Ovary (tissue), 3 donors: ENCODE data around the gene TIFAB.

Source experiments
- CTCF ChIP-seq, 3 donors: fragments of 450-650 bp in 2 of 3; fragments of 200-600 bp in 1 of 3; IDR thresholded peaks; one replicate each; pipeline versions ENCODE4 v1.5.1 to v1.8.0; 2016 to 2022; ENCODE audit warnings: antibody characterized with exemption in 3 of 3, mild to moderate bottlenecking in 1 of 3
- EP300 ChIP-seq: sonication (generic); formaldehyde crosslinking; IDR thresholded peaks from one replicate; pipeline ENCODE4 v1.6.1; 2017; ENCODE audit warnings: antibody characterized with exemption
- donor health status: DM: no; HTN: no; CAD: no.

- TF ChIP-seq EP300 (no peak), CTCF (IDR thresholded peaks at IDR 0.05) (no peak)
Measured at GRCh38 chr5:135497971-135498636, 46.0 kb upstream of the TIFAB start.
